Thyroid gland (tissue), 4 donors: Measurements from ENCODE around the gene GABRR2.

Experiments used
- POLR2A ChIP-seq, 2 donors: fragments of 450-650 bp; IDR thresholded peaks; one replicate each; pipeline ENCODE4 v1.6.1; 2017; ENCODE audit warnings: antibody characterized with exemption in 2 of 2, mild to moderate bottlenecking in 2 of 2, moderate library complexity in 1 of 2
- TF ChIP-seq, protein P1 (sequence below), 6 experiments: fragments of 200-600 bp in 3 of 6; fragments of 450-650 bp in 3 of 6; sonication (generic) in 3 of 6; IDR thresholded peaks; one replicate each; pipeline ENCODE4 v1.5.1; 2016 to 2019; ENCODE audit warnings: antibody characterized with exemption in 6 of 6, mild to moderate bottlenecking in 2 of 6, inconsistent platforms in 1 of 6, moderate library complexity in 1 of 6

- TF ChIP-seq, protein P1, sequence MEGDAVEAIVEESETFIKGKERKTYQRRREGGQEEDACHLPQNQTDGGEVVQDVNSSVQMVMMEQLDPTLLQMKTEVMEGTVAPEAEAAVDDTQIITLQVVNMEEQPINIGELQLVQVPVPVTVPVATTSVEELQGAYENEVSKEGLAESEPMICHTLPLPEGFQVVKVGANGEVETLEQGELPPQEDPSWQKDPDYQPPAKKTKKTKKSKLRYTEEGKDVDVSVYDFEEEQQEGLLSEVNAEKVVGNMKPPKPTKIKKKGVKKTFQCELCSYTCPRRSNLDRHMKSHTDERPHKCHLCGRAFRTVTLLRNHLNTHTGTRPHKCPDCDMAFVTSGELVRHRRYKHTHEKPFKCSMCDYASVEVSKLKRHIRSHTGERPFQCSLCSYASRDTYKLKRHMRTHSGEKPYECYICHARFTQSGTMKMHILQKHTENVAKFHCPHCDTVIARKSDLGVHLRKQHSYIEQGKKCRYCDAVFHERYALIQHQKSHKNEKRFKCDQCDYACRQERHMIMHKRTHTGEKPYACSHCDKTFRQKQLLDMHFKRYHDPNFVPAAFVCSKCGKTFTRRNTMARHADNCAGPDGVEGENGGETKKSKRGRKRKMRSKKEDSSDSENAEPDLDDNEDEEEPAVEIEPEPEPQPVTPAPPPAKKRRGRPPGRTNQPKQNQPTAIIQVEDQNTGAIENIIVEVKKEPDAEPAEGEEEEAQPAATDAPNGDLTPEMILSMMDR (IDR thresholded peaks at IDR 0.05), result no peak
- TF ChIP-seq POLR2A (IDR thresholded peaks at IDR 0.05), result no peak
Measured at GRCh38 chr6:89313006-89313405, 2.1 kb downstream of the GABRR2 start.
